IMR-90 (cell line): Measurements from ENCODE around the gene ASTE1. TPM values are rescaled to one million over a fixed set of nuclear protein-coding genes. Genes with fewer than 3 reads are reported as not detected.
A peak's percentile ranks its signal among the peaks of the same experiment; 100 is the strongest.

ENCODE experiments used
- ATAC-seq: fragments of 200-7000 bp; cut with Tn5 transposase; 2 replicates; pipeline ENCODE4 v1.9.1; 2020; ENCODE audit warnings: low read depth, mild to moderate bottlenecking, moderate library complexity
- BruUV-seq: library from RNA; stranded (reverse); fragments of 400-500 nt; replicated peaks from 2 replicates; lab custom pipeline; 2021; lab: Mats Ljungman, UMichigan
- CTCF ChIA-PET: fragments of 300-600 bp; formaldehyde crosslinking; extraction: SDS; loops from one replicate; lab custom pipeline; 2021; ENCODE audit warnings: antibody characterized with exemption; lab: Yijun Ruan, JAX
- POLR2A ChIA-PET: fragments of 300-600 bp; sonication (Branson Sonifier 250); formaldehyde crosslinking; loops from one replicate; lab custom pipeline; 2022; ENCODE audit warnings: antibody characterized with exemption; ENCODE audit not compliant: unreplicated experiment; lab: Charles Lee
- DNase-seq: peaks from one replicate; pipeline ENCODE4 v3.0.0; 2013
- H2AFZ ChIP-seq: replicated peaks from 2 replicates; pipeline ENCODE3; 2013; ENCODE audit warnings: low read length, mild to moderate bottlenecking; ENCODE audit not compliant: poor library complexity
- H2AK5ac ChIP-seq: 2 replicates; pipeline ENCODE4 v1.6.1; 2013; ENCODE audit warnings: low read depth, low read length, inconsistent platforms
- H2AK9ac ChIP-seq: replicated peaks from 2 replicates; pipeline ENCODE3; 2013; ENCODE audit warnings: mild to moderate bottlenecking, low read depth, low read length, moderate library complexity; ENCODE audit not compliant: poor library complexity
- H2BK120ac ChIP-seq: 2 replicates; pipeline ENCODE4 v1.6.1; 2013; ENCODE audit warnings: low read depth, low read length, inconsistent platforms
- H2BK15ac ChIP-seq: 3 replicates; pipeline ENCODE4 v1.6.1; 2013; ENCODE audit warnings: low read depth, low read length, inconsistent platforms
- H2BK20ac ChIP-seq: 2 replicates; pipeline ENCODE4 v1.6.1; 2013; ENCODE audit warnings: low read depth, mild to moderate bottlenecking, inconsistent platforms, low read length, moderate library complexity
- H2BK5ac ChIP-seq: 2 replicates; pipeline ENCODE4 v1.6.1; 2013; ENCODE audit warnings: mild to moderate bottlenecking, low read depth, low read length, inconsistent platforms; ENCODE audit not compliant: poor library complexity, severe bottlenecking
- H3K14ac ChIP-seq: replicated peaks from 2 replicates; pipeline ENCODE4 v1.6.1; 2013; ENCODE audit warnings: low read depth, low read length, inconsistent platforms
- H3K18ac ChIP-seq: 2 replicates; pipeline ENCODE4 v1.6.1; 2013; ENCODE audit warnings: low read depth, low read length, control low read depth
- H3K23ac ChIP-seq: 2 replicates; pipeline ENCODE4 v1.6.1; 2013; ENCODE audit warnings: low read depth, low read length, inconsistent platforms
- H3K27ac ChIP-seq: 2 replicates; pipeline ENCODE4 v1.5.1; 2013; ENCODE audit warnings: mild to moderate bottlenecking, control low read depth, low read length; ENCODE audit not compliant: insufficient read depth
- H3K27me3 ChIP-seq: 2 replicates; pipeline ENCODE4 v1.6.1; 2013; ENCODE audit warnings: low read length; ENCODE audit not compliant: control insufficient read depth, insufficient read depth
- H3K36me3 ChIP-seq: 2 replicates; pipeline ENCODE4 v1.6.1; 2013; ENCODE audit warnings: low read length, mixed read lengths; ENCODE audit not compliant: control insufficient read depth, insufficient read depth
- H3K4ac ChIP-seq: 2 replicates; pipeline ENCODE4 v1.6.1; 2013; ENCODE audit warnings: low read depth, low read length, inconsistent platforms
- H3K4me1 ChIP-seq: 2 replicates; pipeline ENCODE4 v1.6.1; 2013; ENCODE audit warnings: low read length, mixed read lengths; ENCODE audit not compliant: control insufficient read depth, insufficient read depth
- H3K4me2 ChIP-seq: 2 replicates; pipeline ENCODE4 v1.6.1; 2013; ENCODE audit warnings: low read depth, mild to moderate bottlenecking, control low read depth, low read length, moderate library complexity
- H3K4me3 ChIP-seq: 2 replicates; pipeline ENCODE4 v1.5.1; 2013; ENCODE audit warnings: low read depth, mild to moderate bottlenecking, control low read depth, low read length, moderate library complexity; ENCODE audit not compliant: insufficient read depth
- H3K56ac ChIP-seq: 2 replicates; pipeline ENCODE4 v1.6.1; 2013; ENCODE audit warnings: low read length, inconsistent platforms; ENCODE audit not compliant: insufficient read depth; ENCODE audit errors: extremely low read depth
- H3K79me1 ChIP-seq, 2 experiments: 2 replicates each; pipeline ENCODE4 v1.6.1; 2013; ENCODE audit warnings: low read length in 2 of 2, inconsistent platforms in 1 of 2, low read depth in 1 of 2
- H3K9ac ChIP-seq: 2 replicates; pipeline ENCODE4 v1.6.1; 2013; ENCODE audit warnings: low read depth, low read length, control low read depth
- H3K9me1 ChIP-seq: 2 replicates; pipeline ENCODE4 v1.6.1; 2013; ENCODE audit warnings: low read length, inconsistent platforms; ENCODE audit not compliant: insufficient read depth
- H3K9me3 ChIP-seq: 2 replicates; pipeline ENCODE4 v1.6.1; 2013; ENCODE audit warnings: low read length; ENCODE audit not compliant: control insufficient read depth, insufficient read depth
- H4K20me1 ChIP-seq: 2 replicates; pipeline ENCODE4 v1.6.1; 2013; ENCODE audit warnings: low read length, inconsistent platforms; ENCODE audit not compliant: insufficient read depth
- H4K5ac ChIP-seq: 2 replicates; pipeline ENCODE4 v1.6.1; 2013; ENCODE audit warnings: mild to moderate bottlenecking, low read depth, low read length, control low read depth
- H4K8ac ChIP-seq, 2 experiments: 2 replicates each; pipeline ENCODE4 v1.6.1; 2013; ENCODE audit warnings: low read depth in 2 of 2, low read length in 2 of 2, control low read depth in 1 of 2, inconsistent platforms in 1 of 2
- H4K91ac ChIP-seq: 2 replicates; pipeline ENCODE4 v1.6.1; 2013; ENCODE audit warnings: low read depth, low read length, inconsistent platforms; ENCODE audit not compliant: insufficient read depth
- CEBPB ChIP-seq: IDR thresholded peaks from 2 replicates; pipeline ENCODE4 v1.6.1; 2012; ENCODE audit warnings: low read depth, low read length, improper control_type of control experiment
- RCOR1 ChIP-seq: IDR thresholded peaks from 2 replicates; pipeline ENCODE4 v1.6.1; 2012; ENCODE audit warnings: mild to moderate bottlenecking, low read length, improper control_type of control experiment; ENCODE audit not compliant: insufficient replicate concordance
- WGBS, 2 experiments: methylation state at CpG; one replicate each; pipeline versions ENCODE4 v1.1.5 to v1.1.7; 2013; ENCODE audit warnings: missing lambda C conversion rate in 2 of 2; ENCODE audit not compliant: insufficient read length in 1 of 2; ENCODE audit errors: extremely low coverage in 2 of 2; 5-methylcytosine and 5-hydroxymethylcytosine counted together
- dilution Hi-C: fragments of 300-500 bp; cut with HindIII; formaldehyde crosslinking; loops from one replicate; pipeline ENCODE4 v1.14.3; 2018; ENCODE audit warnings: low sequenced_read_pairs; ENCODE audit not compliant: unreplicated experiment
- in situ Hi-C: fragments of 300-500 bp; cut with MboI; formaldehyde crosslinking; loops from 3 replicates; pipeline ENCODE4 v1.14.3; 2019; ENCODE audit warnings: low sequenced_read_pairs, inconsistent platforms, mixed read lengths
- intact Hi-C: fragments of 100-400 bp; cut with micrococcal nuclease; formaldehyde crosslinking; loops from 2 replicates; pipeline ENCODE4 v1.10.0; 2022
- polyA plus RNA-seq, 3 experiments: library from polyadenylated mRNA; depleted of rRNA; stranded (reverse); fragments of >200 nt; gene quantifications; 2 replicates each; pipeline ENCODE4 v1.2.3, GENCODE V29; 2012; ENCODE audit warnings: low replicate concordance in 1 of 3
- total RNA-seq: library from RNA; depleted of rRNA; stranded (reverse); fragments of >200 nt; gene quantifications from 2 replicates; pipeline ENCODE4 v1.2.3, GENCODE V29; 2012

ASTE1 gene
- total and polyA plus RNA-seq, 2 of the 4 experiments (the other 2 are of a cell fraction), result 3.2 to 7.5 TPM

GRCh38 chr3:130997289-130997688 is 29.3 kb downstream of the ASTE1 start:
- no peaks in the 10 kb centered on the region for H3K9me3 ChIP-seq
- no peak overlapping the region for H4K91ac ChIP-seq
- H3K27me3 ChIP-seq, result no peaks in the 10 kb centered on the region
- no peak overlapping the region for H2BK20ac ChIP-seq
- H3K79me1 ChIP-seq, result peaks cover 1 to 2% of the 10 kb centered on the region in 2 experiments; a peak in 1 of 4 replicates
- H4K20me1 ChIP-seq, result no peaks in the 10 kb centered on the region
- no CpG with 5 or more reads among the region's 7 CpGs for WGBS, 2 experiments
- TF ChIP-seq CEBPB (peak; percentile 82), RCOR1 (no peak)
- no peak overlapping the region for H3K4me2 ChIP-seq
- dilution Hi-C loops (no loop called here), intact Hi-C loops (no loop called here), in situ Hi-C loops (loop anchor here (25.0 kb wide), 1 partner anchor 260 kb away; the partner anchor contains the start of gene PIK3R4)
- BruUV-seq, result no TSS peak
- no peak overlapping the region for H3K14ac ChIP-seq
- H3K27ac ChIP-seq, result no peak overlapping the region
- H3K23ac ChIP-seq, result no peak overlapping the region
- no peak for DNase-seq
- no peak overlapping the region for H2BK120ac ChIP-seq
- no peak overlapping the region for H3K56ac ChIP-seq
- no peak overlapping the region for H2AFZ ChIP-seq
- H3K4ac ChIP-seq, result no peak overlapping the region
- H3K4me3 ChIP-seq, result no peak overlapping the region
- ATAC-seq, result no peak
- no peaks in the 10 kb centered on the region for H3K9me1 ChIP-seq
- peaks cover 4% of the 10 kb centered on the region; the same call in 1 of the 2 replicates for H3K4me1 ChIP-seq
- ChIA-PET POLR2A (no interaction called here), CTCF (no interaction called here)
- H4K8ac ChIP-seq, result no peak overlapping the region
- no peak overlapping the region for H2AK9ac ChIP-seq
- H3K36me3 ChIP-seq, result peaks cover 7% of the 10 kb centered on the region
- no peak overlapping the region for H3K18ac ChIP-seq
- no peak overlapping the region for H4K5ac ChIP-seq
- H2AK5ac ChIP-seq, result no peak overlapping the region
- H3K9ac ChIP-seq, result no peak overlapping the region
- H2BK15ac ChIP-seq, result no peak overlapping the region
- no peak overlapping the region for H2BK5ac ChIP-seq
